Smooth muscle cell (in vitro differentiated cells): ENCODE data around the gene PTGES3. TPM values are rescaled to one million over a fixed set of nuclear protein-coding genes. Genes with fewer than 3 reads are reported as not detected.

Source experiments
- DNase-seq: peaks from one replicate; lab custom pipeline; 2025; ENCODE audit not compliant: unreplicated experiment; lab: John Stamatoyannopoulos, UW
- H2AFZ ChIP-seq: fragments of 200-600 bp; sonication (generic); 2 replicates; pipeline ENCODE4 v1.6.0; 2016; ENCODE audit warnings: antibody characterized with exemption, low read depth, mild to moderate bottlenecking
- H3F3A ChIP-seq: fragments of 200-600 bp; sonication (generic); 2 replicates; pipeline ENCODE4 v1.6.0; 2017; ENCODE audit warnings: antibody characterized with exemption, low read depth
- H3K27ac ChIP-seq: fragments of 200-600 bp; sonication (generic); 2 replicates; pipeline ENCODE4 v1.5.1; 2016; ENCODE audit warnings: low read depth, mild to moderate bottlenecking
- H3K27me3 ChIP-seq: fragments of 200-600 bp; sonication (generic); 2 replicates; pipeline ENCODE4 v1.6.1; 2016; ENCODE audit warnings: low read depth, mild to moderate bottlenecking
- H3K36me3 ChIP-seq: fragments of 200-600 bp; sonication (generic); 2 replicates; pipeline ENCODE4 v1.5.1; 2016; ENCODE audit warnings: low read depth
- H3K4me1 ChIP-seq: fragments of 200-600 bp; sonication (generic); 2 replicates; pipeline ENCODE4 v1.5.1; 2016; ENCODE audit warnings: low read depth
- H3K4me2 ChIP-seq: fragments of 200-600 bp; sonication (generic); 2 replicates; pipeline ENCODE4 v1.6.0; 2016; ENCODE audit warnings: mild to moderate bottlenecking
- H3K4me3 ChIP-seq: fragments of 200-600 bp; sonication (generic); 2 replicates; pipeline ENCODE4 v1.5.1; 2016; ENCODE audit warnings: mild to moderate bottlenecking
- H3K79me2 ChIP-seq: fragments of 200-600 bp; sonication (generic); 2 replicates; pipeline ENCODE4 v1.6.0; 2016; ENCODE audit warnings: low read depth, mild to moderate bottlenecking
- H3K9ac ChIP-seq: fragments of 200-600 bp; sonication (generic); 2 replicates; pipeline ENCODE4 v1.6.0; 2016; ENCODE audit warnings: low read depth
- H3K9me3 ChIP-seq: fragments of 200-600 bp; sonication (generic); replicated peaks from 2 replicates; pipeline ENCODE4 v1.5.1; 2016; ENCODE audit warnings: low read depth
- H4K20me1 ChIP-seq: fragments of 200-600 bp; sonication (generic); 2 replicates; pipeline ENCODE4 v1.6.0; 2016; ENCODE audit warnings: low read depth
- WGBS: methylation state at CpG from one replicate; pipeline ENCODE4 v1.1.7; 2016; ENCODE audit warnings: low lambda C conversion rate; 5-methylcytosine and 5-hydroxymethylcytosine counted together
- polyA plus RNA-seq: library from polyadenylated mRNA; unstranded; fragments of >200 nt; fragmentation: Nextera tagmentation; extraction: Ambion mirVana; gene quantifications from 2 replicates; pipeline ENCODE4 v1.2.1, GENCODE V29; 2016
- total RNA-seq: library from RNA; depleted of rRNA; stranded (reverse); fragments of >200 nt; gene quantifications from 2 replicates; pipeline ENCODE4 v1.2.3, GENCODE V29; 2014
- TF ChIP-seq, protein P1 (sequence below): fragments of 200-600 bp; sonication (generic); IDR thresholded peaks from 2 replicates; pipeline ENCODE4 v1.5.1; 2017; ENCODE audit warnings: borderline replicate concordance, mild to moderate bottlenecking, antibody characterized with exemption; ENCODE audit not compliant: insufficient read depth, poor library complexity, severe bottlenecking

The PTGES3 gene
- total and polyA plus RNA-seq, 2 experiments from 2014 or later = 128 to 160 TPM

DNA sequence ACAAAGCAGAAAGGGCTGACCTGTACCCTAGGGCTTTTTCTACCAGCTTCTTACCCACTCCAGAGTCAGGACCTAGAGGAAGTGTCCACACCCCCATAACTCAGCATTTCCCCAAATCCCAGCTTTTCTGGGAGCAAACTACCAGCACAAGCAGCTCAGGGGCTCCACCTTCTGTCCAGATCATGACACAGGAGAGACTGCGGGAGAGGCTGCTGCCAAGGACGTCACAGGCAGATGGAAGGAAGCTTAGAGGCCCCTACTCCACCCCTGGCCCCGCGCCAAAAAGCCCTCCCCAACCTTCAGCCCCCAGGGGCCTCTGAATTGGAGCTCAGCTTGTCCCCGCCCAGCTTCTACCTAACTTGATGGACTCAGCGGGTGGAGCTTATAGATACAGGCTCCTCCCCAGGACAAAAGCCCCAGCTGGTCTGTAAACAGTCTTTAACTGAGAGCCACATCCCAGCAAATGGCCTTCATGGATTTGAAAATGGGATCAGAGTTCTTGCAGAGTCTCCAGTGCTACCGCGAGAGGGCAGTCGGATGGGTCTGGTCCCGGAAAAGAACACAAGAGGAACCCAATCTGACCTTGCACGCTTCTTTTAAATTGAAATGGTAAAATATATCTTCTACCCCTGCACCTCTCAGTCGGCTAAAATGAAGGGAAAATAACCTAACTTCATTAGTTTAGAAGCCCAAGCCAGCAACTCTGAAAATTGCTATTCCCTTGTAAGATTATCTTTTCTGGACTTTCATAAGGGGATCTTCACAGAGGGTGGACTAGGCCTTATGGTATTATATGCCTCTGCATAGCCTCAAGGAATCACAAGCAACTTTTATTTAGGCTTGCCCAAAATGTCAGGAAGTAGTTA, 51.2 kb downstream of the PTGES3 start:
- Histone ChIP-seq H3K4me1 (peaks cover 35% of the 10 kb centered on the region), H3K9ac (peak overlapping the region; percentile 83), H3K27me3 (no peaks in the 10 kb centered on the region), H3F3A (peaks cover 28% of the 10 kb centered on the region), H3K36me3 (no peaks in the 10 kb centered on the region), H3K27ac (peak overlapping the region; percentile 70), H4K20me1 (peaks cover 42% of the 10 kb centered on the region), H2AFZ (no peak overlapping the region), H3K9me3 (no peaks in the 10 kb centered on the region), H3K79me2 (peaks cover 43% of the 10 kb centered on the region), H3K4me3 (peak overlapping the region; percentile 69), H3K4me2 (peak overlapping the region; percentile 98)
- 7% methylated on average over 12 of the region's 12 CpGs for WGBS
- peak; percentile 98 for DNase-seq
- TF ChIP-seq, protein P1, sequence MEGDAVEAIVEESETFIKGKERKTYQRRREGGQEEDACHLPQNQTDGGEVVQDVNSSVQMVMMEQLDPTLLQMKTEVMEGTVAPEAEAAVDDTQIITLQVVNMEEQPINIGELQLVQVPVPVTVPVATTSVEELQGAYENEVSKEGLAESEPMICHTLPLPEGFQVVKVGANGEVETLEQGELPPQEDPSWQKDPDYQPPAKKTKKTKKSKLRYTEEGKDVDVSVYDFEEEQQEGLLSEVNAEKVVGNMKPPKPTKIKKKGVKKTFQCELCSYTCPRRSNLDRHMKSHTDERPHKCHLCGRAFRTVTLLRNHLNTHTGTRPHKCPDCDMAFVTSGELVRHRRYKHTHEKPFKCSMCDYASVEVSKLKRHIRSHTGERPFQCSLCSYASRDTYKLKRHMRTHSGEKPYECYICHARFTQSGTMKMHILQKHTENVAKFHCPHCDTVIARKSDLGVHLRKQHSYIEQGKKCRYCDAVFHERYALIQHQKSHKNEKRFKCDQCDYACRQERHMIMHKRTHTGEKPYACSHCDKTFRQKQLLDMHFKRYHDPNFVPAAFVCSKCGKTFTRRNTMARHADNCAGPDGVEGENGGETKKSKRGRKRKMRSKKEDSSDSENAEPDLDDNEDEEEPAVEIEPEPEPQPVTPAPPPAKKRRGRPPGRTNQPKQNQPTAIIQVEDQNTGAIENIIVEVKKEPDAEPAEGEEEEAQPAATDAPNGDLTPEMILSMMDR = peak; percentile 43

DNA sequence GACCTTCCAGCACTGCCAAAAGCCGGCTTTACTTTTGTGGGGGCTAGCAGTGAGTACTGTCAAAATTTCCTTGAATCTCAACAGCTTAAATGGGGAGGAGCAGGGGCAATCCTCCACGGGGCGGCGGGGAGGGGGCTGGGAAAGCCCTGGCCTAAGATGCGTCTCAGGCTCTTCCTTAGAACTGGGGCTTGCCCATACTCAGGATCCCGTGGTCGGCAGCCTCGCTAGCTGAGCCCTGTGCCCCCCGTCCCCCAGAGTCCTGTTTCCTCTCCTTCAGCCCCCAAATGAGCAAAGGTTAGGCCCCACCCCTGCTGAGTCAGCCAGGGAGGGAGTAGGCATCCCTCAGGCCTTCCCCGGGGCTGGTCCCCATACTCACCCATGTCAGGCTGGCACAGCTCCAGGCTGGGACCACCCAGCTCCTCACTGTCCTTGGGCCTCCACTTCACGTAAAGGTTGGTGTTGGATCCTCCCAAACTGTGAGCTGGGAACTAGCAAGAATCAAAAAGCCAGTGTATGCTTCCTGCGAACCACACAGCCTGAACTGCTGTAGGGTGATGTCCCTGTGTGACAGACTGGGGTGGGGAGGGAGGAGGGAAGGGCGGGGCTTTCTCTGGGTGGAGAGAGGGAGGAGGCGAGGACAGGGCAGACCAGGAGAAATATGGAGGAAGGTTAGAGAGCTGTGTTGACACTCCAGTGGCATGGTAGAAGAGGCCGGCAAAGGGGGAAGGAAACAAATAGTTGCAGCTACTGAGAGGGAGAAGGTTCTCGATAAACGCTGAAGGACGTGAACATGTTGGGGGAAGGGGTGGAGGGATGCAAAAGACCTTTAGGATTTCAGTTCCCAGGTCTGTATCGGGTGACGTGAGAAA, 52.0 kb downstream of the PTGES3 start:
- DNase-seq = peak; percentile 92
- Histone ChIP-seq H3K4me2 (peak overlapping the region; percentile 98), H3K9ac (peak overlapping the region; percentile 83), H3K27ac (peak overlapping the region; percentile 70), H3K27me3 (no peaks in the 10 kb centered on the region), H2AFZ (peak overlapping the region; percentile 6), H3K4me3 (peak overlapping the region; percentile 69), H3K79me2 (peaks cover 43% of the 10 kb centered on the region), H3K36me3 (no peaks in the 10 kb centered on the region), H4K20me1 (peaks cover 44% of the 10 kb centered on the region), H3K9me3 (no peaks in the 10 kb centered on the region), H3K4me1 (peaks cover 40% of the 10 kb centered on the region), H3F3A (peaks cover 32% of the 10 kb centered on the region)
- TF ChIP-seq, protein P1 = no peak
- WGBS = under 1% methylated on average over 20 of the region's 20 CpGs

DNA sequence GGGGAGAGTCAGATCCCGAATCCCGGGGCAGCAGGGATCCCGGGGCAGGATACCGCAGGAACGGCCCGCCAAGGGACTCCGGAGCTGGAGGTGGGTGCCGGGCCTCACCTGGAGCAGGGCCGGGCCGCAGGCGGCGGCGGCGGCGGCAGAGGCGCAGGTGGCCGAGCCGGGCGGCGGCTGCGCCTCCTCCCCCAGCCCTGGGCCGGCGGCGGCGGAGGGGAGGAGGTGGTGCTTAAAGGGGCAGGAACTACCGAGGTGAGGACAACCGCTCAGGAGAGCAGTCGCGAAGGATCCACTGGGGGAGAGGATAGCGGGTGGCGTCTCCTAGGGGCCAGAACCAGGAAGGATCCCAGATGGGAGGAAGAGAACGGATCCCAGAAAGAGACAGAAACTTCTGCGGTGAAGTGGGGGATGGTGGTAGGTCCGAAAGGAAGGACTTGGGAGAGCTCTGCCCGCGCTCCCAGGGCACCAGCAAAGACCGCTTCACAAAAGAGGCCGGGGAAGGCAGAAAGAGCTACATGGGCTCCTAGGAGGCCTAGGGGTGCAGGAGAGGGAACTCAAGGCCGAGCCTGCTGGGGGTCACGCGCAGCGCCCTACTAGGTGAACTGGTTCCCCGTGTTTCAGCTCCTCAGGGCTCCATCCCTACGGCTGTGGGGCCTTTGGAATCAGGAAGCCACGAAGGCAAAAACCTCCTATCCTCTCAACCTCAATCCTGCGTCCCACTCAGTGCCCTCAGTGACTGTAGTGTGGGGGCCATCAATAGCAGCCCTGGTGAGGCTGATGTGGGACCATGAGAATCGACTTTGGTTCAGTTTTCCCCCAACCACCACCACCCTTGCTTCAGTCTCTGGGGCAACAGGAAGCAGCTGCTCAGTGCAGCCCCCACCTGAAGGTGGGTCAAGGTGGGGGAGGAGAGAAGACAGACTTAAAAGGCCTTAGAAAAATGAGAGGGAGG, 53.0 kb downstream of the PTGES3 start:
- DNase-seq = peak; percentile 44
- peaks cover 45% of the 10 kb centered on the region for H4K20me1 ChIP-seq
- WGBS = 2% methylated on average over 40 of the region's 47 CpGs

More for the DNA sequence above, 53.0 kb downstream of the PTGES3 start:
- H3K36me3 ChIP-seq = no peaks in the 10 kb centered on the region
- no peaks in the 10 kb centered on the region for H3K27me3 ChIP-seq
- TF ChIP-seq, protein P1 = peak; percentile 26
- H3F3A ChIP-seq = peaks cover 32% of the 10 kb centered on the region
- peaks cover 52% of the 10 kb centered on the region for H3K79me2 ChIP-seq
- H2AFZ ChIP-seq = peak overlapping the region; percentile 6
- H3K4me1 ChIP-seq = peaks cover 47% of the 10 kb centered on the region
- no peaks in the 10 kb centered on the region for H3K9me3 ChIP-seq
- H3K4me2 ChIP-seq = peak overlapping the region; percentile 98
- peak overlapping the region; percentile 69 for H3K4me3 ChIP-seq
- H3K9ac ChIP-seq = peak overlapping the region; percentile 83
- H3K27ac ChIP-seq = peak overlapping the region; percentile 70
